HepG2 (cell line): ENCODE results near the gene CEP128. TPM values are rescaled to one million over a fixed set of nuclear protein-coding genes. Genes with fewer than 3 reads are reported as not detected.

ENCODE experiments used
- BRCA1 ChIP-seq: sonication (generic); formaldehyde crosslinking; IDR thresholded peaks from 2 replicates; pipeline ENCODE4 v1.4.0; 2020; ENCODE audit warnings: missing genetic modification reagents
- NONO ChIP-seq, 2 experiments: fragments of 450-650 bp in 1 of 2; sonication (generic) in 1 of 2; formaldehyde crosslinking in 1 of 2; IDR thresholded peaks in 1 of 2; conservative IDR thresholded peaks in 1 of 2; 2 replicates each; pipeline versions ENCODE4 v1.6.1 to v1.8.0; 2017 to 2022; ENCODE audit warnings: mild to moderate bottlenecking in 1 of 2, missing genetic modification reagents in 1 of 2, moderate library complexity in 1 of 2
- polyA plus RNA-seq, 8 experiments: library from polyadenylated mRNA; depleted of rRNA in 3 of 8; stranded (reverse) in 7 of 8; unstranded in 1 of 8; fragments of >200 nt; fragmentation: Illumina TruSeq in 4 of 8; extraction: Trizol in 4 of 8; gene quantifications; 2 replicates each; pipeline versions ENCODE4 v1.2.1 to v1.2.3, GENCODE V29; 2011 to 2016; ENCODE audit warnings: low read depth in 4 of 8, missing spikeins in 1 of 8, mixed read lengths in 1 of 8; ENCODE audit not compliant: insufficient read depth in 1 of 8
- total RNA-seq, 5 experiments: library from RNA; depleted of rRNA; stranded (reverse); fragments of >200 nt; fragmentation: Illumina TruSeq; extraction: Trizol; gene quantifications; 2 replicates each; pipeline ENCODE4 v1.2.3, GENCODE V29; 2016; ENCODE audit warnings: low read depth in 1 of 5
- TF ChIP-seq, protein P1 (sequence below): sonication (generic); formaldehyde crosslinking; IDR thresholded peaks from 2 replicates; pipeline ENCODE4 v1.5.1; 2020; ENCODE audit warnings: missing genetic modification reagents, mild to moderate bottlenecking, borderline replicate concordance
- TF ChIP-seq, protein P2 (sequence below): sonication (generic); formaldehyde crosslinking; IDR thresholded peaks from 2 replicates; pipeline ENCODE4 v1.5.0; 2020; ENCODE audit warnings: mild to moderate bottlenecking, missing genetic modification reagents, moderate library complexity
- TF ChIP-seq, protein P3 (sequence below): sonication (generic); formaldehyde crosslinking; conservative IDR thresholded peaks from 2 replicates; pipeline ENCODE4 v1.8.0; 2022; ENCODE audit warnings: mild to moderate bottlenecking, moderate library complexity, missing genetic modification reagents
- TF ChIP-seq, protein P4 (sequence below): IDR thresholded peaks from 2 replicates; pipeline ENCODE4 v1.6.1; 2012; ENCODE audit warnings: inconsistent platforms

Gene CEP128
- total and polyA plus RNA-seq, 2 of the 13 experiments (the other 11 are each of a cell fraction or from before 2014, with no cell fraction given) = 1.3 to 7.5 TPM

DNA sequence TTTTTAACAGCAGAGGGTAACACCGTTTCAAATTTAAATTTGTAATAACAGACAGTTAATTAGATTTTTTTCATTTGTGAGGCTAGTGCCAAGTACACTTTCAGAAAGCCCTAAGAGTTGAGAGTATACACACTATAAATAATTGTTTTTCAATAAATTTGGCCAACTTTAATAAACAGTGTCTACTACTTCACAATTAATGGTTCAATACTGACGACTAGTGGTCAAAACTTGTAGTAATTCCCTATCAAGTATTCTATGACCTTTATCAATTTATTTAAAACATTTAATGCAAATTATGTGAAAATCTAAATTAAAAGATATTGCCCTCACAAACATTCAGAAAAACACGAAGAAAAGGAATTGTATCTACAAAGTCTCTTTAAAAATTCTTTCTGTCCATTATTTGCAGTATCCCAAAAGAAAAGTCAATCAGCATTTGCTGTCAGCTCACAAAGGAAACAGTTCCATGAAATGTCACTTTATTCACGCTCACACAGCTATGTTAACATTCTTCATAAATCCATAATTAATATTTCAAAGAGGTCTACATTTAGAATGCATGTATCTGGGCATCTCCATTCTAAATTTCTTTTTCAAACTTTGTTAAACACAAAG is 91.2 kb downstream of the CEP128 start (continued):
- TF ChIP-seq, protein P1, sequence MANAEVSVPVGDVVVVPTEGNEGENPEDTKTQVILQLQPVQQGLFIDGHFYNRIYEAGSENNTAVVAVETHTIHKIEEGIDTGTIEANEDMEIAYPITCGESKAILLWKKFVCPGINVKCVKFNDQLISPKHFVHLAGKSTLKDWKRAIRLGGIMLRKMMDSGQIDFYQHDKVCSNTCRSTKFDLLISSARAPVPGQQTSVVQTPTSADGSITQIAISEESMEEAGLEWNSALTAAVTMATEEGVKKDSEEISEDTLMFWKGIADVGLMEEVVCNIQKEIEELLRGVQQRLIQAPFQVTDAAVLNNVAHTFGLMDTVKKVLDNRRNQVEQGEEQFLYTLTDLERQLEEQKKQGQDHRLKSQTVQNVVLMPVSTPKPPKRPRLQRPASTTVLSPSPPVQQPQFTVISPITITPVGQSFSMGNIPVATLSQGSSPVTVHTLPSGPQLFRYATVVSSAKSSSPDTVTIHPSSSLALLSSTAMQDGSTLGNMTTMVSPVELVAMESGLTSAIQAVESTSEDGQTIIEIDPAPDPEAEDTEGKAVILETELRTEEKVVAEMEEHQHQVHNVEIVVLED (CRISPR knock-in tag) = no peak
- TF ChIP-seq, protein P2, sequence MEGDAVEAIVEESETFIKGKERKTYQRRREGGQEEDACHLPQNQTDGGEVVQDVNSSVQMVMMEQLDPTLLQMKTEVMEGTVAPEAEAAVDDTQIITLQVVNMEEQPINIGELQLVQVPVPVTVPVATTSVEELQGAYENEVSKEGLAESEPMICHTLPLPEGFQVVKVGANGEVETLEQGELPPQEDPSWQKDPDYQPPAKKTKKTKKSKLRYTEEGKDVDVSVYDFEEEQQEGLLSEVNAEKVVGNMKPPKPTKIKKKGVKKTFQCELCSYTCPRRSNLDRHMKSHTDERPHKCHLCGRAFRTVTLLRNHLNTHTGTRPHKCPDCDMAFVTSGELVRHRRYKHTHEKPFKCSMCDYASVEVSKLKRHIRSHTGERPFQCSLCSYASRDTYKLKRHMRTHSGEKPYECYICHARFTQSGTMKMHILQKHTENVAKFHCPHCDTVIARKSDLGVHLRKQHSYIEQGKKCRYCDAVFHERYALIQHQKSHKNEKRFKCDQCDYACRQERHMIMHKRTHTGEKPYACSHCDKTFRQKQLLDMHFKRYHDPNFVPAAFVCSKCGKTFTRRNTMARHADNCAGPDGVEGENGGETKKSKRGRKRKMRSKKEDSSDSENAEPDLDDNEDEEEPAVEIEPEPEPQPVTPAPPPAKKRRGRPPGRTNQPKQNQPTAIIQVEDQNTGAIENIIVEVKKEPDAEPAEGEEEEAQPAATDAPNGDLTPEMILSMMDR = peak; percentile 57
- TF ChIP-seq BRCA1 (CRISPR knock-in tag) = no peak
- TF ChIP-seq, protein P3, sequence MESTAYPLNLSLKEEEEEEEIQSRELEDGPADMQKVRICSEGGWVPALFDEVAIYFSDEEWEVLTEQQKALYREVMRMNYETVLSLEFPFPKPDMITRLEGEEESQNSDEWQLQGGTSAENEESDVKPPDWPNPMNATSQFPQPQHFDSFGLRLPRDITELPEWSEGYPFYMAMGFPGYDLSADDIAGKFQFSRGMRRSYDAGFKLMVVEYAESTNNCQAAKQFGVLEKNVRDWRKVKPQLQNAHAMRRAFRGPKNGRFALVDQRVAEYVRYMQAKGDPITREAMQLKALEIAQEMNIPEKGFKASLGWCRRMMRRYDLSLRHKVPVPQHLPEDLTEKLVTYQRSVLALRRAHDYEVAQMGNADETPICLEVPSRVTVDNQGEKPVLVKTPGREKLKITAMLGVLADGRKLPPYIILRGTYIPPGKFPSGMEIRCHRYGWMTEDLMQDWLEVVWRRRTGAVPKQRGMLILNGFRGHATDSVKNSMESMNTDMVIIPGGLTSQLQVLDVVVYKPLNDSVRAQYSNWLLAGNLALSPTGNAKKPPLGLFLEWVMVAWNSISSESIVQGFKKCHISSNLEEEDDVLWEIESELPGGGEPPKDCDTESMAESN (CRISPR knock-in tag) = no peak
- TF ChIP-seq, protein P4, sequence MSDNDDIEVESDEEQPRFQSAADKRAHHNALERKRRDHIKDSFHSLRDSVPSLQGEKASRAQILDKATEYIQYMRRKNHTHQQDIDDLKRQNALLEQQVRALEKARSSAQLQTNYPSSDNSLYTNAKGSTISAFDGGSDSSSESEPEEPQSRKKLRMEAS = no peak
- TF ChIP-seq NONO (IDR thresholded peaks at IDR 0.05) = no peak
- no peak for TF ChIP-seq NONO (CRISPR knock-in tag; conservative IDR thresholded peaks at IDR 0.05)
- TF ChIP-seq, all 625 proteins: peak for 5
